ACC112 (cell line): ENCODE measurements around the gene DHX15.
A peak's percentile ranks its signal among the peaks of the same experiment; 100 is the strongest.

Source experiments
- H2AFZ ChIP-seq: fragments of 200-600 bp; sonication (generic); one replicate; pipeline ENCODE4 v1.6.0; 2017; ENCODE audit warnings: antibody characterized with exemption, low read length; ENCODE audit not compliant: unreplicated experiment
- H3K27ac ChIP-seq: fragments of 200-600 bp; sonication (generic); 2 replicates; pipeline ENCODE4 v1.5.1; 2014; ENCODE audit warnings: low read depth, mild to moderate bottlenecking, antibody characterized with exemption, low read length, moderate library complexity
- H3K27me3 ChIP-seq: fragments of 200-600 bp; sonication (generic); 2 replicates; pipeline ENCODE4 v1.6.1; 2014; ENCODE audit warnings: mild to moderate bottlenecking, antibody characterized with exemption, low read length, moderate library complexity, mixed read lengths; ENCODE audit not compliant: insufficient read depth
- H3K36me3 ChIP-seq: fragments of 200-600 bp; sonication (generic); 2 replicates; pipeline ENCODE4 v1.6.1; 2016; ENCODE audit warnings: mild to moderate bottlenecking, antibody characterized with exemption, low read length, moderate library complexity, mixed read lengths; ENCODE audit not compliant: insufficient read depth
- H3K4me1 ChIP-seq: fragments of 200-600 bp; sonication (generic); one replicate; pipeline ENCODE4 v1.6.1; 2016; ENCODE audit warnings: low read length, mixed read lengths; ENCODE audit not compliant: insufficient read depth, unreplicated experiment, control insufficient read depth
- H3K4me3 ChIP-seq: fragments of 200-600 bp; sonication (generic); 2 replicates; pipeline ENCODE4 v1.5.1; 2014; ENCODE audit warnings: mild to moderate bottlenecking, low read depth, low read length
- H3K79me2 ChIP-seq: fragments of 200-600 bp; sonication (generic); one replicate; pipeline ENCODE4 v1.6.0; 2016; ENCODE audit warnings: low read length; ENCODE audit not compliant: control insufficient read depth, unreplicated experiment, insufficient read depth

Gene DHX15

GRCh38 chr4:24605216-24605615 is 20.9 kb upstream of the DHX15 start:
- H3K36me3 ChIP-seq: no peaks in the 10 kb centered on the region
- no peak overlapping the region for H3K27ac ChIP-seq
- no peak overlapping the region for H3K4me3 ChIP-seq
- H3K79me2 ChIP-seq: no peaks in the 10 kb centered on the region
- H3K4me1 ChIP-seq: peaks cover 9% of the 10 kb centered on the region
- no peaks in the 10 kb centered on the region for H3K27me3 ChIP-seq
- H2AFZ ChIP-seq: no peak overlapping the region

DNA sequence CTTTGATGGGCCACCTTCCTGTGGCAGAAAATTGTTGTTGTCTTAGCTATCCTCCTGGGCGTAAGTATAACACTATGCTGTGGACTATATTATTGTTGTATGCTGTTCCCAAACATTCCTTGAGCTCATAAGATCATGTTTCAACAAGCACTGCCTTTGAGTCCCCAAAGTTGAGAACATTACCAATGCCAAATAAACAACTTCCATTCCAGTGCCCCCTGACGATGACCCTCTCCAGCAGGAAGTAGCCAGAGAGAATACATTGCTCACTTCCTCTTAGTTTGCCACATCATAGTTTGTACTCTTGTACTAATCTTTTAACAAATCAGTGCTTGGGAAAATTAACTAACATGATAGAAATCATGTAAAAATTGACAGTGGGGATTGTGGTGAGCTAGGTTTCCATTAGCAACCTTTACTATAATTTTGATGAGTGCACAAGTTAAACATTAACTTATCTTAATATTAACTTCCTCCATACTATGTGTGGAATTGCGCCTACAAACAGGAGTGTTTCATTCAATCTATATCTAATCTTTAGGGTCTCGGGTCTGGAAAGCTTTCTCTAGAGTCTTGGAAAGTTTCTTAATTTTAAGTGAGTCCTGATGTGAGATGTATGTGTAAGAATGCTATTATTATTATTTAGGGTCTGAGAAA is 20.3 kb upstream of the DHX15 start:
- no peak overlapping the region for H3K27ac ChIP-seq

DNA sequence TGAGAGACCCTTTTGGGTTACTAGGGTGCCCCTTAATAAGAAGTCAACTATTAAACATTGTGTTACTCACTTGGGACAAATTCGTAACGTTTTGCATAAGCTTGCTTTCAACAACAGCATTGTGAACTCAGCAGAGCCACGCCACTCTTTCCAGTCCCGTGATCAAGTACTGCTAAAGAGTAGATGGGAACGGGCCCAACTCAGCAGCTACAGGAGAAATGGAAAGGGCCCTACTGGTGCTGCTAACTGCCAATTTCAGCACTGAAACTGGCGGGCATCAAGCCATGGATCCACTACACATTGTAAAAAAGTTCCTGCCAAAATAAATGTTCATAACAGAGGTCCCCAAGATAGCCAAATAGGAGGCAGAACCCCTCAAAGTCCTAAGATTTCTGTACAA is 19.0 kb upstream of the DHX15 start:
- Histone ChIP-seq H3K4me3 (no peak overlapping the region), H3K27me3 (no peaks in the 10 kb centered on the region)

More for the DNA sequence above, 20.3 kb upstream of the DHX15 start:
- Histone ChIP-seq H3K27me3 (no peaks in the 10 kb centered on the region), H3K36me3 (no peaks in the 10 kb centered on the region), H2AFZ (peak overlapping the region; percentile 49), H3K4me1 (peaks cover 9% of the 10 kb centered on the region), H3K79me2 (no peaks in the 10 kb centered on the region), H3K4me3 (no peak overlapping the region)

GRCh38 chr4:24601121-24601520 is 16.8 kb upstream of the DHX15 start:
- Histone ChIP-seq H3K27ac (no peak overlapping the region), H3K27me3 (no peaks in the 10 kb centered on the region), H2AFZ (no peak overlapping the region), H3K79me2 (no peaks in the 10 kb centered on the region), H3K4me1 (peaks cover 9% of the 10 kb centered on the region), H3K4me3 (no peak overlapping the region), H3K36me3 (no peaks in the 10 kb centered on the region)

More for the DNA sequence above, 19.0 kb upstream of the DHX15 start:
- no peak overlapping the region for H3K27ac ChIP-seq
- peaks cover 9% of the 10 kb centered on the region for H3K4me1 ChIP-seq
- no peaks in the 10 kb centered on the region for H3K79me2 ChIP-seq
- no peak overlapping the region for H2AFZ ChIP-seq
- H3K36me3 ChIP-seq: no peaks in the 10 kb centered on the region

GRCh38 chr4:24599275-24599674 is 14.9 kb upstream of the DHX15 start:
- no peak overlapping the region for H2AFZ ChIP-seq
- no peaks in the 10 kb centered on the region for H3K27me3 ChIP-seq
- peaks cover 15% of the 10 kb centered on the region for H3K4me1 ChIP-seq
- no peaks in the 10 kb centered on the region for H3K36me3 ChIP-seq
- no peak overlapping the region for H3K4me3 ChIP-seq
- no peaks in the 10 kb centered on the region for H3K79me2 ChIP-seq
- no peak overlapping the region for H3K27ac ChIP-seq

- Histone ChIP-seq H3K27me3 (peaks cover 1% of the 10 kb centered on the region; the same call in 1 of the 2 replicates), H2AFZ (no peak overlapping the region), H3K4me3 (no peak overlapping the region), H3K79me2 (no peaks in the 10 kb centered on the region), H3K36me3 (no peaks in the 10 kb centered on the region), H3K4me1 (peaks cover 13% of the 10 kb centered on the region), H3K27ac (no peak overlapping the region)
Observed at GRCh38 chr4:24598025-24598424, 13.7 kb upstream of the DHX15 start.

- H2AFZ ChIP-seq: no peak overlapping the region
- H3K36me3 ChIP-seq: no peaks in the 10 kb centered on the region
- no peak overlapping the region for H3K27ac ChIP-seq
- no peaks in the 10 kb centered on the region for H3K79me2 ChIP-seq
- peaks cover 9% of the 10 kb centered on the region; the same call in 1 of the 2 replicates for H3K27me3 ChIP-seq
- peaks cover 13% of the 10 kb centered on the region for H3K4me1 ChIP-seq
- H3K4me3 ChIP-seq: no peak overlapping the region
Observed at GRCh38 chr4:24595659-24596058, 11.3 kb upstream of the DHX15 start.

- Histone ChIP-seq H3K36me3 (no peaks in the 10 kb centered on the region), H3K79me2 (no peaks in the 10 kb centered on the region), H3K27me3 (peaks cover 11% of the 10 kb centered on the region; the same call in 1 of the 2 replicates), H2AFZ (no peak overlapping the region), H3K4me1 (peaks cover 13% of the 10 kb centered on the region), H3K4me3 (no peak overlapping the region), H3K27ac (no peak overlapping the region)
Observed at GRCh38 chr4:24594887-24595286, 10.5 kb upstream of the DHX15 start.

DNA sequence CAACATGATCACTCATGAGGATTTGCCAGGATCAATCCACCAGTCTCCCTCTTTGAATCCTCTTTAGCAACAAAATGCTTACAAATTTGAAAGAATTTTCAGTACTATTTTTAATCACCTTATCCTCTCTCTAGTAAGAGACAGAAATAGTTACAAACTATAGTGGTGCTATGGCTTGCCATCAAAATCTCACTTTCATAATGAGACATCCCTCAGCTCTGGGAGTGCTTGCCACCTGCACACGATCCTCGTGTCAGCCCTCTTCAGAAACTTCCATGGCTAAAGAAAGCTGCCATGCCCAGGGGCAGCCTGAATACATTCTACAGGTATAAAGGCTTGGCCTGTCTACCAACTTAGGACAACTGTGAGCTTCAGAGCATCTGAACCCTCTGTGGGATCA is 5.1 kb upstream of the DHX15 start:
- Histone ChIP-seq H3K27ac (no peak overlapping the region), H3K79me2 (no peaks in the 10 kb centered on the region), H3K4me3 (no peak overlapping the region), H2AFZ (no peak overlapping the region), H3K4me1 (no peaks in the 10 kb centered on the region), H3K36me3 (no peaks in the 10 kb centered on the region), H3K27me3 (peaks cover 15% of the 10 kb centered on the region; the same call in 1 of the 2 replicates)

DNA sequence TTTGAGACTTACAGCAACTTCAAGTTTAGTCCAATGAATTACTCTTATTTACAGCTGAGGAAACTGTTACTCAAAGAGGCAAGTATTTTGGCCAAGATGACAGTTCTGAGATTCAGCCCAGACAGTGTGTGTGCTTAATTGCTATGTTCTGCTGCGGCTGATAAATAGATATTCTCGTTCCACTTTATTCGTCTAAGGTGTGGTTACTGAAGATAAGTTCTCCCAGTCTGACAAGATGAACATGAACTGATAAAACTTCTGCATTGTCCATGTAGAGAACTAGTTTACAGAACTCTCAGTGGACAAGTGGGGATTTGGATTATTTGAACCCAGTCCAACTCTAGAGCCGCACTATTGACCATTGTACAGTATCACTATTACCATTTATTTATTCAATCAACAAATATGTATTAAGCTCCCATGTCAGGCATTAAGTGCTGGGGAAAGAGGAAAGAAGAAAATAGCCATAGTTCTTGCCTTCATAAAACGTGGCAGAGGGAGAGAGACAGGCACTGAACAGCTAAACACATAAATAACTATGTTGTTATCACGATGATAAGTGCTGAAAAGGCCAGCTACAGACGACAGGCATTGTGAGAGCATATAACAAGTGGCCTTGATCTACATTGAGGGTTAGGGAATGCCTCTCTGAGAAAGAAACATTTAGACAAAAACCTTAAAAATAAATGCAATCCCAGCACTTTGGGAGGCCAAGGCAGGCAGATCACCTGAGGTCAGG is 4.0 kb upstream of the DHX15 start:
- H3K4me1 ChIP-seq: no peaks in the 10 kb centered on the region
- H2AFZ ChIP-seq: no peak overlapping the region
- peaks cover 15% of the 10 kb centered on the region; the same call in 1 of the 2 replicates for H3K27me3 ChIP-seq
- peaks cover 9% of the 10 kb centered on the region for H3K79me2 ChIP-seq
- no peak overlapping the region for H3K27ac ChIP-seq
- no peak overlapping the region for H3K4me3 ChIP-seq
- H3K36me3 ChIP-seq: no peaks in the 10 kb centered on the region
